HEK293T (cell line): ENCODE data around the gene TMEM97.

ENCODE experiments used
- CTCF ChIA-PET: fragments of 350-600 bp; formaldehyde crosslinking; extraction: SDS; loops from one replicate; lab custom pipeline; 2021; ENCODE audit warnings: antibody characterized with exemption, inconsistent platforms; lab: Yijun Ruan, JAX
- POLR2A ChIA-PET: fragments of 350-600 bp; formaldehyde crosslinking; extraction: SDS; loops from one replicate; lab custom pipeline; 2020; ENCODE audit warnings: antibody characterized with exemption, inconsistent platforms; lab: Yijun Ruan, JAX
- DNase-seq: peaks from one replicate; pipeline ENCODE4 v3.0.0; 2012; ENCODE audit warnings: mixed read lengths; ENCODE audit errors: extremely low spot score
- ARNT ChIP-seq: fragments of 450-650 bp; IDR thresholded peaks from 2 replicates; pipeline ENCODE4 v1.6.1; 2017; ENCODE audit warnings: mild to moderate bottlenecking
- BHLHE40 ChIP-seq: fragments of 450-650 bp; IDR thresholded peaks from 2 replicates; pipeline ENCODE4 v1.6.1; 2016; ENCODE audit warnings: mild to moderate bottlenecking, moderate library complexity, borderline replicate concordance
- CTBP1 ChIP-seq: fragments of 450-650 bp; IDR thresholded peaks from 2 replicates; pipeline ENCODE4 v1.6.1; 2016; ENCODE audit warnings: borderline replicate concordance
- ELF4 ChIP-seq: fragments of 450-650 bp; IDR thresholded peaks from 2 replicates; pipeline ENCODE4 v1.6.1; 2017; ENCODE audit warnings: antibody characterized with exemption
- FOXA1 ChIP-seq: fragments of 450-650 bp; IDR thresholded peaks from 2 replicates; pipeline ENCODE4 v1.6.1; 2016; ENCODE audit warnings: mild to moderate bottlenecking
- FOXK2 ChIP-seq: fragments of 450-650 bp; IDR thresholded peaks from 2 replicates; pipeline ENCODE4 v1.6.1; 2016; ENCODE audit warnings: mild to moderate bottlenecking
- FOXM1 ChIP-seq: fragments of 450-650 bp; IDR thresholded peaks from 2 replicates; pipeline ENCODE4 v1.6.1; 2017; ENCODE audit warnings: mild to moderate bottlenecking, borderline replicate concordance
- HDGF ChIP-seq: fragments of 450-650 bp; IDR thresholded peaks from 2 replicates; pipeline ENCODE4 v1.6.1; 2017; ENCODE audit warnings: antibody characterized with exemption, borderline replicate concordance
- L3MBTL2 ChIP-seq: fragments of 450-650 bp; conservative IDR thresholded peaks from 2 replicates; pipeline ENCODE4 v1.6.1; 2016; ENCODE audit warnings: mild to moderate bottlenecking
- LEF1 ChIP-seq: fragments of 450-650 bp; IDR thresholded peaks from 2 replicates; pipeline ENCODE4 v1.6.1; 2017; ENCODE audit warnings: mild to moderate bottlenecking, borderline replicate concordance
- NFRKB ChIP-seq: fragments of 450-650 bp; IDR thresholded peaks from 2 replicates; pipeline ENCODE4 v1.6.1; 2016; ENCODE audit warnings: mild to moderate bottlenecking, moderate library complexity
- SP1 ChIP-seq: fragments of 450-650 bp; IDR thresholded peaks from 2 replicates; pipeline ENCODE4 v1.6.1; 2017
- SUZ12 ChIP-seq: fragments of 450-650 bp; IDR thresholded peaks from 2 replicates; pipeline ENCODE4 v1.6.1; 2016; ENCODE audit warnings: mild to moderate bottlenecking
- TARDBP ChIP-seq: fragments of 450-650 bp; IDR thresholded peaks from 2 replicates; pipeline ENCODE4 v1.6.1; 2016
- ZNF384 ChIP-seq: fragments of 450-650 bp; IDR thresholded peaks from 2 replicates; pipeline ENCODE4 v1.6.1; 2016
- TF ChIP-seq, protein P1 (sequence below): fragments of 450-650 bp; IDR thresholded peaks from 2 replicates; pipeline ENCODE4 v1.6.1; 2016

The TMEM97 gene

GRCh38 chr17:28315846-28316705 is 2.9 kb upstream of the TMEM97 start:
- CTCF ChIA-PET, result no interaction called here
- TF ChIP-seq ARNT, result no peak
- POLR2A ChIA-PET, result no interaction called here
- no peak for DNase-seq

- DNase-seq, result no peak
- CTCF ChIA-PET, result interaction anchor here (0.7 to 1.1 kb wide), 2 partner anchors 18 to 800 kb away, joined by 3 read pairs; partner anchors contain the start of genes IFT20 and TNFAIP1
- POLR2A ChIA-PET, result interaction anchor here (0.7 to 4.9 kb wide), 3 partner anchors 14 to 77 kb away, joined by 3 to 46 read pairs (median 25); partner anchors contain the start of genes IFT20 and TNFAIP1
- TF ChIP-seq ELF4 (no peak), FOXA1 (no peak), ARNT (no peak)
Measured at GRCh38 chr17:28317099-28317965, 1.7 kb upstream of the TMEM97 start.

DNA sequence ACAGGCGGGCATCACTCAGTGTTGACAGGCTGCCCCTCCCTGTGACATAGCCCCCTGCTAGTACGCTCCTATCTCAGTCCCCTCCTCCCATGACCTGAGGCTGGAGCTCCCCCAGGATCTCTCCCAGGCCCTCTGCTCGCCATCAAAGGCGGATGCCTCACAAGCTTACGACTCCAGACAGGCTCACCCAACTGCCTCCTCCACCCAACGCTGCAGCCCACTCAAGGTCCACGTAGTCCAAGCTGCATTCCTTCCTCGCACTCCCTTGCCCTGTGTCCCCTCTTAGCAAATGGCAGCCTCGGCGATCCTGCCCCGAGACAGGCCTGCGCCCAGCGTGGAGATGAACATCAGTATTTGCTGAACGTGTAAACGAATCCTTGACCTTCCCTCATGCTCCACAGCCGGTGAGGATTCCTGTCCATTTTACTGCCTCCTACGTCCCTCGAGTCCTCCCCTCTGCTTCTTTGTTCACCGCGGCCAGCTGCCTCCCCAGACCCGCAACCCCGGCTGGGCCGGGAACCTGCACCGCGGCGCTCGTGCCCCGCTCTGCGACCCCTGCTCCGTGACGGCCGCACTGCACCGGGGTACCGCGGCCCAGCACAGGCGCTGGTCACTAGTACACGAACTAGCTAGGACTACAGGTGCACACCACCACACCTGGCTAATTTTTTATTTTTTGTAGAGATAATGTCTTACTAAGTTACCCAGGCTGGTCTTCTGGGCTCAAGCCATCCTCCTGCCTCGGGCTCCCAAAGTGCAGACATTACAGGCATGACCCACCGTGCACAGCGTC is 838 bp upstream of the TMEM97 start:
- POLR2A ChIA-PET, result interaction anchor here (0.7 to 4.9 kb wide), 4 partner anchors 13 to 76 kb away, joined by 3 to 46 read pairs (median 14); partner anchors contain the start of genes IFT20, POLDIP2 and TNFAIP1

GRCh38 chr17:28319598-28319935 is 567 bp downstream of the TMEM97 start:
- no peak for DNase-seq
- ChIA-PET POLR2A (interaction anchor here (0.8 to 4.9 kb wide), 7 partner anchors 11 to 86 kb away, joined by 3 to 46 read pairs (median 4); partner anchors contain the start of genes IFT20 and TNFAIP1), CTCF (interaction anchor here (1.1 kb wide), 1 partner anchor 86 kb away, joined by 3 read pairs; no protein-coding TSS in a partner anchor)
- TF ChIP-seq ARNT (no peak), L3MBTL2 (no peak), ZNF384 (no peak), SUZ12 (no peak), ELF4 (no peak), SP1 (no peak), FOXA1 (no peak), TARDBP (no peak), FOXK2 (no peak)

More for the DNA sequence above, 838 bp upstream of the TMEM97 start:
- TF ChIP-seq FOXK2 (no peak), ELF4 (no peak), TARDBP (no peak), NFRKB (no peak), ARNT (no peak)
- peak; percentile 11 for DNase-seq
- CTCF ChIA-PET, result interaction anchor here (1.1 kb wide), 1 partner anchor 18 kb away, joined by 3 read pairs; the partner anchor contains the start of genes IFT20 and TNFAIP1

- POLR2A ChIA-PET, result interaction anchor here (1.0 to 4.9 kb wide), 5 partner anchors 10 to 87 kb away, joined by 3 to 46 read pairs (median 4); partner anchors contain the start of genes IFT20 and TNFAIP1
- DNase-seq, result no peak
- CTCF ChIA-PET, result interaction anchor here (1.1 to 1.6 kb wide), 2 partner anchors 15 to 87 kb away, joined by 3 to 8 read pairs; partner anchors contain the start of genes IFT20 and TNFAIP1
- TF ChIP-seq L3MBTL2 (no peak), TARDBP (no peak), FOXK2 (no peak), FOXM1 (no peak), FOXA1 (no peak), NFRKB (no peak), CTBP1 (no peak), BHLHE40 (no peak), HDGF (no peak), ZNF384 (no peak), SUZ12 (no peak), ARNT (no peak), ELF4 (no peak), SP1 (no peak), LEF1 (no peak)
- TF ChIP-seq, protein P1, sequence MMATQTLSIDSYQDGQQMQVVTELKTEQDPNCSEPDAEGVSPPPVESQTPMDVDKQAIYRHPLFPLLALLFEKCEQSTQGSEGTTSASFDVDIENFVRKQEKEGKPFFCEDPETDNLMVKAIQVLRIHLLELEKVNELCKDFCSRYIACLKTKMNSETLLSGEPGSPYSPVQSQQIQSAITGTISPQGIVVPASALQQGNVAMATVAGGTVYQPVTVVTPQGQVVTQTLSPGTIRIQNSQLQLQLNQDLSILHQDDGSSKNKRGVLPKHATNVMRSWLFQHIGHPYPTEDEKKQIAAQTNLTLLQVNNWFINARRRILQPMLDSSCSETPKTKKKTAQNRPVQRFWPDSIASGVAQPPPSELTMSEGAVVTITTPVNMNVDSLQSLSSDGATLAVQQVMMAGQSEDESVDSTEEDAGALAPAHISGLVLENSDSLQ, result no peak
Measured at GRCh38 chr17:28320215-28321061, 1.4 kb downstream of the TMEM97 start.

GRCh38 chr17:28324267-28324745 is 5.3 kb downstream of the TMEM97 start:
- TF ChIP-seq NFRKB (no peak), CTBP1 (no peak), LEF1 (no peak), HDGF (no peak), FOXA1 (no peak), FOXK2 (no peak), FOXM1 (no peak), SP1 (no peak), ZNF384 (no peak), BHLHE40 (no peak), TARDBP (no peak), SUZ12 (no peak), ARNT (no peak), ELF4 (no peak), L3MBTL2 (no peak)
- TF ChIP-seq, protein P1, result no peak
- CTCF ChIA-PET, result no interaction called here
- POLR2A ChIA-PET, result interaction anchor here (3.8 kb wide), 1 partner anchor 11 kb away, joined by 20 read pairs; the partner anchor contains the start of genes IFT20 and TNFAIP1
- no peak for DNase-seq
